Measurements from ENCODE around the gene KRTAP4-8. TPM values are rescaled to one million over a fixed set of nuclear protein-coding genes. Genes with fewer than 3 reads are reported as not detected.
"Not testable (repeated sequence)": the region's sequence is repeated elsewhere in the genome, so short reads cannot be mapped to it uniquely, and the experiment has no call there.

Gene KRTAP4-8
- total and polyA plus RNA-seq, 4 donors = not detected

DNA sequence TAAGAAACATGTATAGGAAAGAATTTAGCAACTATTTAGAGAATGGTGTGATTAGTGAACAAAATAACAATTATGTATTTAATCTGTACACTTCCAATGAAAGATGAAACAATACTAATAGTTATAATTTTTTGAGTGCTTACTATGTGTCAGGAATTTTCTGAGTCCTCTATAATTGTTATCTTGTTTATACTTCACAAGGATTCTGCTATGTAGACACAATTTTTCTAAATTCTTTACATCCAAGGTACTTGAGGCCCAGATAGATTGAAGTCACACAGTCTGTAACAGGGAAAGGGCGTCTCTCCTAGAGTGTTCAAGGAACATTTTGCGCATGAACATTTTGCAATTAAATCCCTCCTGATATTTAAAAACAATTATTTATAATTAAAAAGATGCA lies 27.1 kb upstream of the KRTAP4-8 start:
- Histone ChIP-seq H3K36me3 (ENCODE audit: control insufficient read depth in 4 of 4, insufficient read depth in 3 of 4, low read depth in 1 of 4, low read length in 3 of 4) (no peaks in the 10 kb centered on the region), H3K4me1 (ENCODE audit: control insufficient read depth in 4 of 4, insufficient read depth in 4 of 4, low read length in 3 of 4) (no peaks in the 10 kb centered on the region), H3K9ac (ENCODE audit: low read depth in 1 of 2, low read length in 2 of 2) (no peak overlapping the region), H3K27me3 (ENCODE audit: control insufficient read depth in 4 of 4, insufficient read depth in 4 of 4, low read length in 3 of 4) (no peaks in the 10 kb centered on the region), H3K9me3 (ENCODE audit: control insufficient read depth in 4 of 4, low read length in 3 of 4) (no peaks in the 10 kb centered on the region), H3K27ac (ENCODE audit: low read depth in 1 of 2, low read length in 2 of 2) (no peak overlapping the region), H3K4me3 (ENCODE audit: low read depth in 1 of 3, low read length in 3 of 3) (no peak overlapping the region)
- no peak for TF ChIP-seq RXRA (IDR thresholded peaks at IDR 0.05)
- no peak for TF ChIP-seq TAF1 (conservative IDR thresholded peaks at IDR 0.05)
- TF ChIP-seq, protein P1, sequence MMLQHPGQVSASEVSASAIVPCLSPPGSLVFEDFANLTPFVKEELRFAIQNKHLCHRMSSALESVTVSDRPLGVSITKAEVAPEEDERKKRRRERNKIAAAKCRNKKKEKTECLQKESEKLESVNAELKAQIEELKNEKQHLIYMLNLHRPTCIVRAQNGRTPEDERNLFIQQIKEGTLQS (IDR thresholded peaks at IDR 0.05) = no peak
- no peak for TF ChIP-seq JUND (IDR thresholded peaks at IDR 0.05)
- TF ChIP-seq HNF4G (IDR thresholded peaks at IDR 0.05) = no peak
- TF ChIP-seq HNF4A (conservative IDR thresholded peaks at IDR 0.05) = no peak
- no peak for TF ChIP-seq NR2F2 (IDR thresholded peaks at IDR 0.05)
- whole genome bisulfite sequencing = 91% methylated on average over 2 of the region's 2 CpGs
- no peak for DNase-seq (ENCODE audit: low spot score)

DNA sequence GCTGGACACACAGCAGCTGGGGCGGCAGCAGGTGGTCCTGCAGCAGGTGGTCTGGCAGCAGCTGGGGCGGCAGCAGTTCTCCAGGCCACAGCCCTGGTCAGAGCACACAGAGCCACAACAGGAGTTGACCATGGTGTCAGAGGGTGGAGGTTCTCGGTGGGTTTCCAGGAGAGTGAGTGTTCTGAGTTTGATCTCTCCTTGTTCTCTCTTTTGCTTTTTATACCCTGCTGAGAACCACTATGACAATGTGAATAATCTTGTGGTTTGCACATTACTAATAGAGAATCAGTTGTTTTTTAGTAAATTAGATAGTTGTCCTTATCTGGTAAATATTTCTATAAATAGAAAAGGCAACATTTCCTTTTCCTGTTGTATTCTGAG lies 26.0 kb upstream of the KRTAP4-8 start, which contains the start of gene KRTAP4-12:
Gene KRTAP4-12, minus strand, starts transcription at position 192 of the 381 bp plus-strand sequence. Its CDS starts 60 bp downstream, at position 132.
- 79% methylated on average over 3 of the region's 3 CpGs for WGBS
- H3K9ac ChIP-seq (ENCODE audit: low read depth in 1 of 2, low read length in 2 of 2) = not testable (repeated sequence)

DNA sequence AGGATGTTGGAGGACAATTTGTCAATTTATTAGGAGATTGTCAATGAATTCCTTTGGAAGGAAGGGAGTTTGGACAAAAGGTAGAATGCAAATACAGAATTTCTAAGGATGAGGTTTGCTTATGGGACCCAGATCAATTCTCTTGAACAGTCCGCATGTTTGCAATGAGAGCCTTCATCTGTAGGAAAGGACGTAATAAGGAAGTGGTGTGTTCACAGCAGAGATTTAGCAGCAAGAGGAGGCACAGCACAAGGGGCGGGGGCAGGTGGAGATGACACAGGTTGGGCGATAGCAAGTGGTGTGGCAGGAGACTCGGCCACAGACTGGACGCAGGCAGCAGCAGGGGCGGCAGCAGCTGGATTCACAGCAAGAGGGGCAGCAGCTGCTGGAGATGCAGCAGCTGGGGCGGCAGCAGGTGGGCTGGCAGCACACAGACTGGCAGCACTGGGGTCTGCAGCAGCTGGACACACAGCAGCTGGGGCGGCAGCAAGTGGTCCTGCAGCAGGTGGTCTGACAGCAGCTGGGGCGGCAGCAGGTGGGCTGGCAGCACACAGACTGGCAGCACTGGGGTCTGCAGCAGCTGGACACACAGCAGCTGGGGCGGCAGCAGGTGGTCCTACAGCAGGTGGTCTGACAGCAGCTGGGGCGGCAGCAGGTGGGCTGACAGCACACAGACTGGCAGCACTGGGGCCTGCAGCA lies 25.5 kb upstream of the KRTAP4-8 start:
- H3K27ac ChIP-seq (ENCODE audit: low read depth in 1 of 2, low read length in 2 of 2); H3K4me1 ChIP-seq (ENCODE audit: control insufficient read depth in 4 of 4, insufficient read depth in 4 of 4, low read length in 3 of 4); H3K9ac ChIP-seq (ENCODE audit: low read depth in 1 of 2, low read length in 2 of 2); H3K4me3 ChIP-seq (ENCODE audit: low read depth in 1 of 3, low read length in 3 of 3); H3K9me3 ChIP-seq (ENCODE audit: control insufficient read depth in 4 of 4, low read length in 3 of 4); DNase-seq (ENCODE audit: low spot score); H3K27me3 ChIP-seq (ENCODE audit: control insufficient read depth in 4 of 4, insufficient read depth in 4 of 4, low read length in 3 of 4); H3K36me3 ChIP-seq (ENCODE audit: control insufficient read depth in 4 of 4, insufficient read depth in 3 of 4, low read depth in 1 of 4, low read length in 3 of 4): not testable (repeated sequence)
- 80% methylated on average over 12 of the region's 12 CpGs for WGBS

More for the DNA sequence above, 26.0 kb upstream of the KRTAP4-8 start, which contains the start of gene KRTAP4-12:
- not testable (repeated sequence) for H3K27me3 ChIP-seq (ENCODE audit: control insufficient read depth in 4 of 4, insufficient read depth in 4 of 4, low read length in 3 of 4); H3K27ac ChIP-seq (ENCODE audit: low read depth in 1 of 2, low read length in 2 of 2); H3K4me1 ChIP-seq (ENCODE audit: control insufficient read depth in 4 of 4, insufficient read depth in 4 of 4, low read length in 3 of 4); H3K4me3 ChIP-seq (ENCODE audit: low read depth in 1 of 3, low read length in 3 of 3); DNase-seq (ENCODE audit: low spot score); H3K36me3 ChIP-seq (ENCODE audit: control insufficient read depth in 4 of 4, insufficient read depth in 3 of 4, low read depth in 1 of 4, low read length in 3 of 4); H3K9me3 ChIP-seq (ENCODE audit: control insufficient read depth in 4 of 4, low read length in 3 of 4)

DNA sequence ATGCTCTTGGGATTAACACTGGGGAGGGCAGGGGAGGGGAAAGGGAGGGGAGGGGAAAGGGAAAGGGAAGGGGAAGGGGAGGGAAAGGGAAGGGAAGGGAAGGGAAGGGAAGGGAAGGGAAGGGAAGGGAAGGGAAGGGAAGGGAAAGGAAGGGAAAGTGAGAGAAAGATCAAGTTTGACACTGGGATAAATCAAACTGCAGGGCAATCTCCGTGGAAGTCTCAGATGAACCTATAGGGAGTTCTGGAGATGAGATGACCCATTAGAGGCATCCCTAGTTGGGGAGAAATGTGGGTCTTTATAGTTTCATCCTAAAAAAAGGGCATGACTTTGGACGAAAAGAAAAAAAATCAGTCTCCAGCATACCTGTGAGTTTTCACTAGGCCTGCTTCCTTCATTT lies 23.8 kb upstream of the KRTAP4-8 start:
- no peaks in the 10 kb centered on the region for H3K9me3 ChIP-seq (ENCODE audit: control insufficient read depth in 4 of 4, low read length in 3 of 4)
- 83% methylated on average over 2 of the region's 2 CpGs for WGBS
- H3K27me3 ChIP-seq (ENCODE audit: control insufficient read depth in 4 of 4, insufficient read depth in 4 of 4, low read length in 3 of 4) = no peaks in the 10 kb centered on the region
- no peak for DNase-seq (ENCODE audit: low spot score)
- H3K36me3 ChIP-seq (ENCODE audit: control insufficient read depth in 4 of 4, insufficient read depth in 3 of 4, low read depth in 1 of 4, low read length in 3 of 4) = no peaks in the 10 kb centered on the region
- no peak overlapping the region for H3K9ac ChIP-seq (ENCODE audit: low read depth in 1 of 2, low read length in 2 of 2)
- TF ChIP-seq RXRA (IDR thresholded peaks at IDR 0.05) (no peak), FOXA2 (IDR thresholded peaks at IDR 0.05) (no peak), TAF1 (conservative IDR thresholded peaks at IDR 0.05) (no peak), GABPA (IDR thresholded peaks at IDR 0.05 in 1 of 2, conservative IDR thresholded peaks at IDR 0.05 in 1 of 2) (no peak), FOXA1 (IDR thresholded peaks at IDR 0.05) (no peak)
- TF ChIP-seq, protein P2, sequence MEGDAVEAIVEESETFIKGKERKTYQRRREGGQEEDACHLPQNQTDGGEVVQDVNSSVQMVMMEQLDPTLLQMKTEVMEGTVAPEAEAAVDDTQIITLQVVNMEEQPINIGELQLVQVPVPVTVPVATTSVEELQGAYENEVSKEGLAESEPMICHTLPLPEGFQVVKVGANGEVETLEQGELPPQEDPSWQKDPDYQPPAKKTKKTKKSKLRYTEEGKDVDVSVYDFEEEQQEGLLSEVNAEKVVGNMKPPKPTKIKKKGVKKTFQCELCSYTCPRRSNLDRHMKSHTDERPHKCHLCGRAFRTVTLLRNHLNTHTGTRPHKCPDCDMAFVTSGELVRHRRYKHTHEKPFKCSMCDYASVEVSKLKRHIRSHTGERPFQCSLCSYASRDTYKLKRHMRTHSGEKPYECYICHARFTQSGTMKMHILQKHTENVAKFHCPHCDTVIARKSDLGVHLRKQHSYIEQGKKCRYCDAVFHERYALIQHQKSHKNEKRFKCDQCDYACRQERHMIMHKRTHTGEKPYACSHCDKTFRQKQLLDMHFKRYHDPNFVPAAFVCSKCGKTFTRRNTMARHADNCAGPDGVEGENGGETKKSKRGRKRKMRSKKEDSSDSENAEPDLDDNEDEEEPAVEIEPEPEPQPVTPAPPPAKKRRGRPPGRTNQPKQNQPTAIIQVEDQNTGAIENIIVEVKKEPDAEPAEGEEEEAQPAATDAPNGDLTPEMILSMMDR (IDR thresholded peaks at IDR 0.05; ENCODE audit: low read depth, low read length, missing input control) = no peak
- TF ChIP-seq, protein P3, sequence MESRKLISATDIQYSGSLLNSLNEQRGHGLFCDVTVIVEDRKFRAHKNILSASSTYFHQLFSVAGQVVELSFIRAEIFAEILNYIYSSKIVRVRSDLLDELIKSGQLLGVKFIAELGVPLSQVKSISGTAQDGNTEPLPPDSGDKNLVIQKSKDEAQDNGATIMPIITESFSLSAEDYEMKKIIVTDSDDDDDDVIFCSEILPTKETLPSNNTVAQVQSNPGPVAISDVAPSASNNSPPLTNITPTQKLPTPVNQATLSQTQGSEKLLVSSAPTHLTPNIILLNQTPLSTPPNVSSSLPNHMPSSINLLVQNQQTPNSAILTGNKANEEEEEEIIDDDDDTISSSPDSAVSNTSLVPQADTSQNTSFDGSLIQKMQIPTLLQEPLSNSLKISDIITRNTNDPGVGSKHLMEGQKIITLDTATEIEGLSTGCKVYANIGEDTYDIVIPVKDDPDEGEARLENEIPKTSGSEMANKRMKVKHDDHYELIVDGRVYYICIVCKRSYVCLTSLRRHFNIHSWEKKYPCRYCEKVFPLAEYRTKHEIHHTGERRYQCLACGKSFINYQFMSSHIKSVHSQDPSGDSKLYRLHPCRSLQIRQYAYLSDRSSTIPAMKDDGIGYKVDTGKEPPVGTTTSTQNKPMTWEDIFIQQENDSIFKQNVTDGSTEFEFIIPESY (IDR thresholded peaks at IDR 0.05) = no peak
- TF ChIP-seq, protein P4, sequence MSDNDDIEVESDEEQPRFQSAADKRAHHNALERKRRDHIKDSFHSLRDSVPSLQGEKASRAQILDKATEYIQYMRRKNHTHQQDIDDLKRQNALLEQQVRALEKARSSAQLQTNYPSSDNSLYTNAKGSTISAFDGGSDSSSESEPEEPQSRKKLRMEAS (IDR thresholded peaks at IDR 0.05) = no peak
- TF ChIP-seq, protein P5, sequence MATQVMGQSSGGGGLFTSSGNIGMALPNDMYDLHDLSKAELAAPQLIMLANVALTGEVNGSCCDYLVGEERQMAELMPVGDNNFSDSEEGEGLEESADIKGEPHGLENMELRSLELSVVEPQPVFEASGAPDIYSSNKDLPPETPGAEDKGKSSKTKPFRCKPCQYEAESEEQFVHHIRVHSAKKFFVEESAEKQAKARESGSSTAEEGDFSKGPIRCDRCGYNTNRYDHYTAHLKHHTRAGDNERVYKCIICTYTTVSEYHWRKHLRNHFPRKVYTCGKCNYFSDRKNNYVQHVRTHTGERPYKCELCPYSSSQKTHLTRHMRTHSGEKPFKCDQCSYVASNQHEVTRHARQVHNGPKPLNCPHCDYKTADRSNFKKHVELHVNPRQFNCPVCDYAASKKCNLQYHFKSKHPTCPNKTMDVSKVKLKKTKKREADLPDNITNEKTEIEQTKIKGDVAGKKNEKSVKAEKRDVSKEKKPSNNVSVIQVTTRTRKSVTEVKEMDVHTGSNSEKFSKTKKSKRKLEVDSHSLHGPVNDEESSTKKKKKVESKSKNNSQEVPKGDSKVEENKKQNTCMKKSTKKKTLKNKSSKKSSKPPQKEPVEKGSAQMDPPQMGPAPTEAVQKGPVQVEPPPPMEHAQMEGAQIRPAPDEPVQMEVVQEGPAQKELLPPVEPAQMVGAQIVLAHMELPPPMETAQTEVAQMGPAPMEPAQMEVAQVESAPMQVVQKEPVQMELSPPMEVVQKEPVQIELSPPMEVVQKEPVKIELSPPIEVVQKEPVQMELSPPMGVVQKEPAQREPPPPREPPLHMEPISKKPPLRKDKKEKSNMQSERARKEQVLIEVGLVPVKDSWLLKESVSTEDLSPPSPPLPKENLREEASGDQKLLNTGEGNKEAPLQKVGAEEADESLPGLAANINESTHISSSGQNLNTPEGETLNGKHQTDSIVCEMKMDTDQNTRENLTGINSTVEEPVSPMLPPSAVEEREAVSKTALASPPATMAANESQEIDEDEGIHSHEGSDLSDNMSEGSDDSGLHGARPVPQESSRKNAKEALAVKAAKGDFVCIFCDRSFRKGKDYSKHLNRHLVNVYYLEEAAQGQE (IDR thresholded peaks at IDR 0.05) = no peak
- H3K27ac ChIP-seq (ENCODE audit: low read depth in 1 of 2, low read length in 2 of 2) = no peak overlapping the region
- H3K4me1 ChIP-seq (ENCODE audit: control insufficient read depth in 4 of 4, insufficient read depth in 4 of 4, low read length in 3 of 4) = no peaks in the 10 kb centered on the region
- H3K4me3 ChIP-seq (ENCODE audit: low read depth in 1 of 3, low read length in 3 of 3) = no peak overlapping the region
